ENCODE data around the gene DAGLA.
A peak's percentile ranks its signal among the peaks of the same experiment; 100 is the strongest.

The DAGLA gene

DNA sequence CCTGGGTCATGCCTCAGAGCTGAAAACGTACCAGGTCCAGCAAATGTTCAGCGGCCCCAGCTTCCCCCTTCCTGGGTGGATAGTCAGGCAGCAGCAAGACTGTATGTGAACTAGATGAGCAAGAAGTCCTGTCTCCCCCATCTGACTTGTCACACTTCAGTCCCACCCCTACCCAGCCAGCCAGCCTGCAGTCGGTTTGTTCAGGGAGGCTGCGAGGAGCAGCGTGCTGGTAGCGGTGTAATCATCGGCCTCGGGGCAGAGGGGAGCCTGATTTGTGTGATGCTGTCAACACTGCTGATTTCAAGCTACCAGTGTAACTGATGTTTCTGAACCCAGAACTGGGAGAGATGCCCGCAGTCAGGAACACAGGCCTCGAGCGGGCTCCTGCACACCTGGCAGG, 102.7 kb downstream of the DAGLA start:
- DNase-seq: no peak

DNA sequence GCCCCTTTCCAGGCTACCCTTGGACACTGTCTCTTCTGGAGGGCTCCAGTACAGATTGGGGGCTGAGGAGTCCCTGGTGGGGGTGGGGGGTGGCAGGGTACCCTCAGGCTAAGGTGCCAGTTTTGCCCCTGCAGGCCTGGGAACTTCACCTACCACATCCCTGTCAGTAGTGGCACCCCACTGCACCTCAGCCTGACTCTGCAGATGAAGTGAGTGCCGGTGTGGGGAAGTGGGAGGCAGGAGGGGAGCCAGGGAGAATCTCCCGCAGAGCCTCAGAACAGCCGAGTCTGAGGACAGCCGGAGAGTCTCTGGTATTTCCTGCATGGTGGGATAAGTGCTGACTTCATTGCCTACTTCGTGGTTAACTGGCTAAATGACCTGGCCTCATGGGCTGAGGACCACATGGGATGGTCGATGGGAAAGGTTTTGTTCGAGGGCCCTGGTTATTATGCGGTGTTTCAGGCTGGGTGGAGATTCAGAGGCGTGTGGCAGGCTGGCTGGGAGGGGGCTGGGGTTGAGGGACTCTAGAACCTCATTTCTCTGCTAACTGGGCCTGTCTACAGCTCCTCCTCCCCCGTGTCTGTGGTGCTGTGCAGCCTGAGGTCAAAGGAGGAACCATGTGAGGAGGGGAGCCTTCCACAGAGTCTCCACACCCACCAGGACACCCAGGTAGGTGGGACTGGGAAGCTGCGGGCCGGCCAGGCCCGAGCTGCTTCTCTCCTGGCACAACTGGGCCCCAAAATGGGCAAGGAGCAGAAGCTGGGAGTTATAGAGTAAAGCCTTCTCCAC, 103.7 kb downstream of the DAGLA start:
- DNase-seq: no peak

DNA sequence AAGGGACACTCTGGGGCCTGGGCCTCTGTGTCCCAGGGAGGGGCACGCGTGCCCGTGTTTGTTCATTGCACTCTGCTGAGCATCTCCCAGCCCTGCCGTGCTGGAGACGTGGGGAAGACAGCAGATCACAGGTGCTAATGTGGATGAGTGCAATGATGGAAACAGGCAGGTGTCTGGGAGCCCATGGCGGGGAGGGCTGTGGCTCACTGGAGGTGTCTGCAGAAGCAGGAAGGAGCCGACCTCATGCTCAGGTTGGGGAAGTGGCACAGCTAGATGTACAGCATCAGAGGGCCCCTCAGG, 104.3 kb downstream of the DAGLA start:
- no peak for DNase-seq

DNA sequence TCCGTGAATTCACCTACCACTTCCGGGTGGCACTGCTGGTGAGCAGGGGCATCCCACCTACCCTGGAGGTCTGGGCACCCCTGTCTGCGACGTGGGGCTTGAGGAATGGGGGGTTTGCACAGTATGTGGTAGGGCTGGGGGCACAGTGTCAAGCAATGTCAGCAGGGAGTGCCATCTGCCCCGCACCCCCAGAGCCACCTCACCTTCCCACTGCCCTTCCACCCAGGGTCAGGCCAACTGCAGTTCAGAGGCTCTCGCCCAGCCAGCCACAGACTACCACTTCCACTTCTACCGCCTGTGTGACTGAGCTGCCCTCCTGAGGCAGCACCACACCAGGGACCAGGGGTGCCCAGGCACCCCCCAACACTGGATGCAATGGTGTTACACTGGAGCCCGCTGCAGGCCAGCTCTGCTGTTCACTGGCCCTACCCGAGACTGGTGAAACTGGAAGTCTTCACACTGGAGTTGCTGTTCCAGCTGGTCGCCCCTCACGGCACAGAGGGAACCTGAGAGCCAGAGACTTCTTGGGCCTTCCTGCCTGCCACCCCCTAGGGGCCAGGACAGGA, 105.7 kb downstream of the DAGLA start:
- no peak for DNase-seq

DNA sequence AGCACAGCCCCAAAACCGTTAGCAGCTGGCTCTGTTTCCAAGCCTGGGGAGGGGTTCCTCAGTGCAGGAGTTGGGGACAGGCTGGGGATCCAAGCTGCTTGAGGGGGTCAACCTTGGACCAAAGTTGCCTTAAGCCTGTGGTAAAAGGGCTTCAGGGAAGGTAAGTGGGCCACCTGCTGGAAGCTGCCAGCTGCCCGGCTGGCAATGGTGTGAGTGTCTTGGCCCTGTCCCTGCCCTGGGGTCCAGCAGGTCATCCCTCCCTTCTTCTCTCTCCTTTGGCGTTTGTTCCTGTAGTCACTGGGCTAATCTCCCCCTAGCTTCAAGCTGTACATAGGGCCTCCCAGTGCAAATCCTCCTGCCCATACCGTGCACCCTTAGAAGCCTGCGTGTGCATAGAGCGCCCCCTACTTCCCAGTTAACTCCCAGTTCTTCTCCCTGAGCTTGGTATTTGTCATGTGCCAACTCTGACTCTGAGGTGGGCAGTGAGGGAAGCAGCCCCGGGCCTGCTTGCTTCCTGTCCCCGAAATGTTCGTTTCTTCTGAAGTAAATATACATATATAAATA, 107.8 kb downstream of the DAGLA start:
- no peak for DNase-seq

DNA sequence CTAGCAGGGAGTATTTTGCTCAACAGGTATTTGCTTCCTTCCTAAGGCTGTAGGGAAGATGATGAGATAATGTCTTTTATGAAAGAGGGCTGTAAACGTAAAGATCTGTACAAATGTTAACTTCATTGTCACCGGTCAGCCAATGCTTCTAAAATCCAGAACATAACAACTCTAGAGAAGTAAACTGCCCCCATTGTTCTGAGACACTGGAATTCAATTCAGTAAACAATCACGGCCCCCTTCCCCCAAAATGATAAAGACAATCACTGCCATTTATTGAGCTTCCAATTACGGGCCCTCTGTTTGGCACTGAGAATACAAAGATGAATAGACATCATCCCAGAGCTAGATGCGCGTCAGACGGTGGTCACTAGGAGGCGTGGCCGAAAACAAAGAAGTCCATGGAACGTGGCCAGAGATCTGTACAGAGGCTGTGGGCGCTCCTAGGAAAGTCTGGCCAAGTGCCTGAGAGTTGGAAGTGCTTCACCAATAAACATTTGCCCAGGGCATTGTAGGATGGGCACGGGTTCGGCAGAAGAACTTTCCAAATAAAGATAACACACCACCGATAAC, 111.6 kb downstream of the DAGLA start:
- DNase-seq: peak; percentile 21

DNA sequence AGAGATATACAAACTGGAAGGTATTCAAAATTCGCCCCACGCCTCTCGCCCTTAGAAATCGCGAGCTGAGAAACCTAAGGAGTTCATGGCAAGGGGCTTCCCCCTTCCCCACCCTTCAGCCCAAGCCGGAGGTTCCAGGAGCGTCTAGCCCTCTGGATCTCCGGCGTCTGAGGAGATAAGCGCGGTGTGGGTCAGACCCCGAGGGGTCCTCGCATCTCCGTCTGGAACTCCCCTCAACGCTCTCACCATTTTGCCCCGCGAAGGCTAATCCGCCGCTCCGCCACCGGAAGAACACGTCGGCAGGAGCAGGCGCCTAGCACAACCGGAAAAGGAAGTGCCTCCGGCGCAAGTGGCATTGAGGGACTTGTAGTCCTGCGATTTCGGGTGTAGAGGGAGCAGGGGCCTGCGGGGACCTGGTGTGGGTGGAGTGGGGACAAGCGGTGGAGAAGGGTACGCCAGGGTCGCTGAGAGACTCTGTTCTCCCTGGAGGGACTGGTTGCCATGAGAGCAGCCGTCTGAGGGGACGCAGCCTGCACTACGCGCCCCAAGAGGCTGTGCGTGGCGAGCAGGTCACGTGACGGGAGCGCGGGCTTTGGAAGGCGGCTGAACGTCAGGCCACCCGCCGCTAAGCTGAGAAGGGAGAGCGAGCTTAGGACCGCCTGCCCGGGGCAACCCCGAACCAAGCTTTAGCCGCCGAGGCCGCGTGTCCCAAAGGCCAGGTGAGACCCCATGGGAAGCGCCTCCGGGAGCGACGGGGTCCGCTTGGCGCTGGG, 112.3 kb downstream of the DAGLA start, which contains the start of the genes FEN1 and TMEM258:
Gene FEN1, plus strand, starts transcription at position 602 of the 773 bp plus-strand sequence. CDS start 2,451 bp downstream, outside the sequence.
Gene TMEM258, minus strand, starts transcription at position 290 of the 773 bp plus-strand sequence. Its CDS starts 41 bp downstream, at position 249.
- DNase-seq: peak; percentile 80

DNA sequence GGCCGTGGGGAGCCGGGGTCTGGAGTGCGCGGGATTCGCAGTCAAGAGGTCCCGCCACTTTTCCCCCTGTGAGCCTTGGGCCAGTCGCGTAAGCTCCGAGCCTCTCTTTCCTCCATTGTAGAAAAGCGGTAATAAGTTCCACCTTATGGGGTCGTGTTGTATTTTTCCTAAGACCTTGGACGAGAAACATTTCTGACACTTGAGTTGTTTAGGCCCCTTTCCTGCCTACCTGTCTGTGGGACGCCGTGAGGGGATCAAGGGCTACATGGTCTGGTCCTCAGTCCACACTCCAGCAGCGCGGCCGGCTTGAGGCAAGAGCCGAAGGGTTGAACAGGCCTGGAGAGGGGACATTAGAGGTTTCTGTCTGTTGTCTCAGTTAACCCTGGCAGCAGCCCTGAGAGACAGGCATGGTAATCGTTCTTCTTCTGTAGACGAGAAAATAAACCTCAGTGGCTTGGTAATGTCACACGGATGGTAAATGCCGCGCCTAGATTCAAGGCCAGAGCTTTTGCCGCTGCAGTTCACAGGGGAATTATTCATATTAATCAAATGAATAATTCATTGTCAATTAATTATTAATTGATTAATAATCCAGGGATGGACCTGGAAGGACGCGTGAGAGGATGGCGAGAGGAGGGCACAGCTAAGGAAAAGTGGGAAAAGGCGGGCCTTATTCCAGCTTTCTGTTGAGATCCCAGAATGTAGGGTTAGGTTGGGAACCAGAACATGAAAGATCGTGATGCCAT, 113.1 kb downstream of the DAGLA start:
- DNase-seq: no peak

DNA sequence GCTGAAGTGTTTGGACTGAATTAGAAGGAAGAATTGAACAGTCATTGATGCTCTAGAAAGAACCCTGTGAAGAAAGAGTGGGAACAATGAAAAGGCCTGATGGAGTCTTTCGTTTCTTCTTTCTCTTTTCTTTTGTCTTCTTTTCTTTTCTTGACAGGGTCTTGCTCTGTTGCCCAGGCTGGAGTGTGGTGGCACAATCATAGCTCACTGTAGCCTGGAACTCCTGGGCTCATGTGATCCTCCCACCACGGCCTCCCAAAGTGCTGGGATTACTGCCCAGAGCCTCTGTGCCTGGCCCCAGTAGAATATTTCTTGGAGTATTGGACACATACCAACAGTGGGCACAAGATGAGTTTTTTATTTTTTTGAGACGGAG, 113.6 kb downstream of the DAGLA start:
- no peak for DNase-seq

DNA sequence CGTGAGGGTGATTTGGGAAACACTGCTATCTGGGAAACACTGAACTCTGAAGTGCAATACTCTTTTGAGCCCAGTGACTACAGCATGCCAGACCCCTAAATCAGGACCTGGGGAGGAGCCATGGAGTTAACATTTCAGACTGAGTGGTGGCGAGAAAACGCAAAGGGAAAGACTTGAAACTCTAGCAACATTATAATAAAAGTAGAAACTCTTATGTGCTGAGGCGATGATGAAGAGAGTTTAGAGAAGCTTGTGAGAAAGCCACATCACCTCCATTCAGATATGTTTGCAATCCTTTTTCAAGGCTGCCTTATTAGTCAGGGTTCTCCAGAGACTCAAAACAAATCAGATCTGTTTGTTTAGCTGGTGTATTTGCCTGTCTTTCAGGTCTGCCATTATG, 114.4 kb downstream of the DAGLA start:
- DNase-seq: no peak

DNA sequence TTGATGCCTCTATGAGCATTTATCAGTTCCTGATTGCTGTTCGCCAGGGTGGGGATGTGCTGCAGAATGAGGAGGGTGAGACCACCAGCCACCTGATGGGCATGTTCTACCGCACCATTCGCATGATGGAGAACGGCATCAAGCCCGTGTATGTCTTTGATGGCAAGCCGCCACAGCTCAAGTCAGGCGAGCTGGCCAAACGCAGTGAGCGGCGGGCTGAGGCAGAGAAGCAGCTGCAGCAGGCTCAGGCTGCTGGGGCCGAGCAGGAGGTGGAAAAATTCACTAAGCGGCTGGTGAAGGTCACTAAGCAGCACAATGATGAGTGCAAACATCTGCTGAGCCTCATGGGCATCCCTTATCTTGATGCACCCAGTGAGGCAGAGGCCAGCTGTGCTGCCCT, 115.3 kb downstream of the DAGLA start:
- no peak for DNase-seq

DNA sequence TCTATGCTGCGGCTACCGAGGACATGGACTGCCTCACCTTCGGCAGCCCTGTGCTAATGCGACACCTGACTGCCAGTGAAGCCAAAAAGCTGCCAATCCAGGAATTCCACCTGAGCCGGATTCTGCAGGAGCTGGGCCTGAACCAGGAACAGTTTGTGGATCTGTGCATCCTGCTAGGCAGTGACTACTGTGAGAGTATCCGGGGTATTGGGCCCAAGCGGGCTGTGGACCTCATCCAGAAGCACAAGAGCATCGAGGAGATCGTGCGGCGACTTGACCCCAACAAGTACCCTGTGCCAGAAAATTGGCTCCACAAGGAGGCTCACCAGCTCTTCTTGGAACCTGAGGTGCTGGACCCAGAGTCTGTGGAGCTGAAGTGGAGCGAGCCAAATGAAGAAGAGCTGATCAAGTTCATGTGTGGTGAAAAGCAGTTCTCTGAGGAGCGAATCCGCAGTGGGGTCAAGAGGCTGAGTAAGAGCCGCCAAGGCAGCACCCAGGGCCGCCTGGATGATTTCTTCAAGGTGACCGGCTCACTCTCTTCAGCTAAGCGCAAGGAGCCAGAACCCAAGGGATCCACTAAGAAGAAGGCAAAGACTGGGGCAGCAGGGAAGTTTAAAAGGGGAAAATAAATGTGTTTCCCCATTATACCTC, 115.8 kb downstream of the DAGLA start:
- DNase-seq: no peak

All from GOT3 (cell line).